HG03460 (cell line): ENCODE data around the gene TMEM25.
"Not testable (repeated sequence)": the region's sequence is repeated elsewhere in the genome, so short reads cannot be mapped to it uniquely, and the experiment has no call there.

Experiments used
- ATAC-seq: cut with Tn5 transposase; IDR thresholded peaks from one replicate; pipeline ENCODE4 v1.9.1; 2021; ENCODE audit not compliant: unreplicated experiment

The TMEM25 gene

GRCh38 chr11:118574636-118575035 lies 43.6 kb downstream of the TMEM25 start:
- no peak for ATAC-seq

DNA sequence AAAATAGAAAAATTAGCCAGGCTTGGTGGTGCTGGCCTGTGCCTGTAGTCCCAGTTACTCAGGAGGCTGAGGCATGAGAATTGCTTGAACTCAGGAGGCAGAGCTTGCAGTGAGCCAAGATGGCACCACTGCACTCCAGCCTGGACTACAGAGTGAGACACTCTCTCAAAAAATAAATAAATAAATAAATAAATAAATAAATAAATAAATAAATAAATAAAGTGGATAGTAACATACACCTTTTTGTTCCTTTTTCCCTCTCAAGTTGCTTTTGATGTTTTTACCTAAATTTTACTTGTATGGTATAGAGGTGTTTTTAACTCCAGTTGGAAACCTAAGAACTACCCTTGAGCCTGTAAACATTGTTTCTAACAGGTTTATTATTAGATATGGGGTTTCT lies 47.0 kb downstream of the TMEM25 start:
- not testable (repeated sequence) for ATAC-seq

- ATAC-seq = no peak
Observed at GRCh38 chr11:118581057-118581456, 50.1 kb downstream of the TMEM25 start.
